ENCODE data around the gene PTPRN2.

GRCh38 chr7:157595086-157595855, 992.4 kb downstream of the PTPRN2 start:
- TF ChIP-seq TEAD2 (tag; IDR thresholded peaks at IDR 0.05): no peak
- TF ChIP-seq SMARCB1 (IDR thresholded peaks at IDR 0.05; ENCODE audit: insufficient read length, low read depth): no peak
- TF ChIP-seq ZNF449 (CRISPR knock-in tag; IDR thresholded peaks at IDR 0.05): no peak
- TF ChIP-seq ETV6 (IDR thresholded peaks at IDR 0.05; ENCODE audit: borderline replicate concordance in 1 of 2, low read depth in 2 of 2, low read length in 1 of 2): no peak
- TF ChIP-seq ETV6 (CRISPR knock-in tag; IDR thresholded peaks at IDR 0.05; ENCODE audit: borderline replicate concordance): no peak
- TF ChIP-seq, protein P1, sequence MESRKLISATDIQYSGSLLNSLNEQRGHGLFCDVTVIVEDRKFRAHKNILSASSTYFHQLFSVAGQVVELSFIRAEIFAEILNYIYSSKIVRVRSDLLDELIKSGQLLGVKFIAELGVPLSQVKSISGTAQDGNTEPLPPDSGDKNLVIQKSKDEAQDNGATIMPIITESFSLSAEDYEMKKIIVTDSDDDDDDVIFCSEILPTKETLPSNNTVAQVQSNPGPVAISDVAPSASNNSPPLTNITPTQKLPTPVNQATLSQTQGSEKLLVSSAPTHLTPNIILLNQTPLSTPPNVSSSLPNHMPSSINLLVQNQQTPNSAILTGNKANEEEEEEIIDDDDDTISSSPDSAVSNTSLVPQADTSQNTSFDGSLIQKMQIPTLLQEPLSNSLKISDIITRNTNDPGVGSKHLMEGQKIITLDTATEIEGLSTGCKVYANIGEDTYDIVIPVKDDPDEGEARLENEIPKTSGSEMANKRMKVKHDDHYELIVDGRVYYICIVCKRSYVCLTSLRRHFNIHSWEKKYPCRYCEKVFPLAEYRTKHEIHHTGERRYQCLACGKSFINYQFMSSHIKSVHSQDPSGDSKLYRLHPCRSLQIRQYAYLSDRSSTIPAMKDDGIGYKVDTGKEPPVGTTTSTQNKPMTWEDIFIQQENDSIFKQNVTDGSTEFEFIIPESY (CRISPR knock-in tag; IDR thresholded peaks at IDR 0.05): no peak
